Uterine smooth muscle cell (primary cell): ENCODE results near the gene LGALS4. TPM values are rescaled to one million over a fixed set of nuclear protein-coding genes. Genes with fewer than 3 reads are reported as not detected.

Source experiments
- total RNA-seq: library from RNA; depleted of rRNA; stranded (reverse); fragments of >200 nt; gene quantifications from 2 replicates; pipeline ENCODE4 v1.2.3, GENCODE V29; 2014

The LGALS4 gene, protein sequence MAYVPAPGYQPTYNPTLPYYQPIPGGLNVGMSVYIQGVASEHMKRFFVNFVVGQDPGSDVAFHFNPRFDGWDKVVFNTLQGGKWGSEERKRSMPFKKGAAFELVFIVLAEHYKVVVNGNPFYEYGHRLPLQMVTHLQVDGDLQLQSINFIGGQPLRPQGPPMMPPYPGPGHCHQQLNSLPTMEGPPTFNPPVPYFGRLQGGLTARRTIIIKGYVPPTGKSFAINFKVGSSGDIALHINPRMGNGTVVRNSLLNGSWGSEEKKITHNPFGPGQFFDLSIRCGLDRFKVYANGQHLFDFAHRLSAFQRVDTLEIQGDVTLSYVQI
- not detected in 2 replicates for total RNA-seq

DNA sequence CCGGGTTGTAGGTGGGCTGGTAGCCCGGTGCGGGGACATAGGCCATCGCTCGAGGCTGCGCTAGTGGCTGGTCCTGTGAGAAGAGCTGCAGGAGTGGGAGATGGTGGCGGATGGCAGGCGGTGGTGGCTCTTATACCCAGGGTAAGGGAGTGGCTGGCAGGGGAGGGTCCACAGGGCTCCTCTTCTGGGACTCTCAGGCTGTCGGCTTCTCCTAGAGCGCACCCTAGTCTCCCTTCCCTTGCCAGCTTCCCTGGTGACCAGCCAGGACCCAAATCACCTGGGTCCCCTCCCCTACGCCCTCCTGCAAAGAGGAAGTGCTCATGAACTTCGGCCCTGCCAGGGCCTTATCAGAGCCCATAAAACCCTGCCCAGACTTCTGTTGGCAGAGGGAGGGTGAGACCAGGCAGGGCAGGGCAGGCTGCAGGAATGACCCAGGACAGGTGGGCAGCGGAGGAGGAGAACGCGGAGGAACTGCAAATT is at the start of gene LGALS4:
LGALS4 (minus strand) TSS at position 105 of the 480 bp plus-strand sequence; CDS start at position 46, 59 bp downstream.

DNA sequence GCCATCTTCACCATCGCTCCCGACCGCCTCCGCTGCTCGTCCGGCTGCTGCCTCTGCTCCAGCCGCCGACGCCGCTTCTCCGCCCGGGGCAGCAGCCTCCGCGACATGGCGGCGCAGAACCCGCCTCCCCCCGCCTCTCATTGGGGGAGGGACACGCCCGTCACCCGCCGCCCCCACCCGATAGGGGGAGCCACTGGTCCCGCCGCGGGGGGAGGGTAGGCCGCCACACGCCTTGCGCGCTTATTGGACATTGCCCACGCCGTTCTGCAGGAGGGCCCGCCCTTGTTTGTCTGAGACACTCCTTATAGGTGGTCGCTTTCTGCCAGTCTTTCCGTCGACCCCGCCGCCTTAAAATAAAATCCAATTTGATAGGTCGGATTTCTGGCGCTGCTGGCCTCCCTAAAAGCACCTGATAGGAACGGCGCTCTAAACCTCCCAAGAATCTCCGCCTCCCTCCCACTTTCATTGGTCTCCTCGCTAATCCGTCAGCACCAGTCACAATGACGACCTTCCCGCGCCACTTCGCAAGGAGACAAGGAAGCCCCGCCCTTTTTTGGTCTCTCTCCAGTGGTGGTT is 37.2 kb upstream of the LGALS4 start, which contains the start of gene HNRNPL:
HNRNPL (minus strand) TSS at position 127 of the 576 bp plus-strand sequence; CDS start at position 107, 20 bp downstream.

DNA sequence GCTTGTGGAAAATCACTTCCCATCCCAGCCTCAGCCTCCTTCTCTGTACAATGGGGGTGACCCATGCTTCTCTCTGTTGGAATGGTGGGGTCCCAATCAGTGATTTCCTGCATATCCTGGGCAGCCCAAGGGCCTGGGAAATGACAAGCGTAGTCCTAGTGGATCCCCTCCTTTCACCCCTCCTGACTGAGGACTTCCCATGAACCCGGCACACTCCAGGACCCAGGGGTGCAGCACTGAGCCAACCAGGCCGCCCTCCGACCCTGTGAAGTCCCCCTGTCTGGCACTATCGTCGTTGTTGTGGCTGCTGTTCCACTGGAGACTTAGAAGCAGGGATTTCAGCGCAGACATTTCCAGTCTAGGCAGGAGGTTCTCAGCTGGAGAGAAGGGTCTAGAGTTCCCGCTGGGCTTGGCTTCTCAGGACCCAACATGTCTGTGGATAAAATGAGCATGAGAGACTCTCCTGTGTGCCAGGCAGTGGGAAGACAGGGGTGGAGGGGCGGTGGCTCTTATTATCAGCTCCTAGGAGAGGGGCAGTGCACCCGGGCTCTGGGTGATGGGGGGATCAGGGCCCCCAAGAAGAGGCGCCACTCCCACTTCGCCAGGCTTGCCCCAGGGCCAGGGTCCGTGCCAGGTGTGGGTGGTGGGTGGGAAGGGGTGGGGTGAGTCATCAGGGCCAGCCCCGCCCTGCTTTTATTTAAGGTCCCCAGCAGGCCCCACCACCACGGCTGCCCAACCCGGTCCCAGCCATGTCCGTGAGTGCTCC is 24.1 kb downstream of the LGALS4 start, which contains the start of gene LGALS7B:
LGALS7B (plus strand) TSS at position 723 of the 766 bp plus-strand sequence; CDS start at position 750, 27 bp downstream.

DNA sequence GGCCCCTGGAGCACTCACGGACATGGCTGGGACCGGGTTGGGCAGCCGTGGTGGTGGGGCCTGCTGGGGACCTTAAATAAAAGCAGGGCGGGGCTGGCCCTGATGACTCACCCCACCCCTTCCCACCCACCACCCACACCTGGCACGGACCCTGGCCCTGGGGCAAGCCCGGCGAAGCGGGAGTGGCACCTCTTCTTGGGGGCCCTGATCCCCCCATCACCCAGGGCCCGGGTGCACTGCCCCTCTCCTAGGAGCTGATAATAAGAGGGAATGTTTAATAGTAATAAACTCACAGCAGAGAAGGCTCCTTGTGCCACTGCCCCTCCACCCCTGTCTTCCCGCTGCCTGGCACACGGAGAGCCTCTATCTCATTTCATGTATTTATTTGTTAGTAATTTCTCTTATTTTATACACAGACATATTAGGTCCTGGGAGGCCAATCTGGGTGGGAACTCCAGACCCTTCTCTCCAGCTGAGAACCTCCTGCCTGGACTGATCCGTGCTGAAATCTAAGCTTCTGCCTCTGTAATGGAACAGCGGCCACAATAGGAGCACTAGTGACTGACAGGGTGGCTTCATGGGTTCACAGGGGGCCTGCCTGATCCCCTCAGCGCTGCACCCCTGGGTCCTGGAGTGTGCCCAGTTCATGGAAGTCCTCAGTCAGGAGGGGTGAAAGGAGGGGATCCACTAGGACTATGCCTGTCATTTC is 39.1 kb downstream of the LGALS4 start, which contains the start of gene LGALS7:
LGALS7 (minus strand) TSS at position 49 of the 709 bp plus-strand sequence; CDS start at position 24, 25 bp downstream.

Other genes starting within 250 kb of the LGALS4 start
- 0.55 TPM in 1 of 2 replicates, not detected in the other for gene MAP4K1, start 195.0 kb downstream of the LGALS4 start, total RNA-seq
- gene EIF3K, start 193.8 kb downstream of the LGALS4 start, total RNA-seq, result 371 and 436 TPM in 2 replicates
- 314 and 514 TPM in 2 replicates for gene ACTN4, start 165.3 kb downstream of the LGALS4 start, total RNA-seq
- not detected in 2 replicates for gene CAPN12, start 68.5 kb downstream of the LGALS4 start, total RNA-seq
- not detected in 2 replicates for gene LGALS7, start 39.4 kb downstream of the LGALS4 start, total RNA-seq
- gene LGALS7B, start 23.7 kb downstream of the LGALS4 start, total RNA-seq, result 0.55 TPM in 1 of 2 replicates, not detected in the other
- gene ECH1, start 18.8 kb upstream of the LGALS4 start, total RNA-seq, result 7.1 TPM in 2 replicates
- gene HNRNPL, start 37.0 kb upstream of the LGALS4 start, total RNA-seq, result 279 and 457 TPM in 2 replicates
- 1.1 and 1.9 TPM in 2 replicates for gene RINL, start 65.3 kb upstream of the LGALS4 start, total RNA-seq
- 35.4 and 54.4 TPM in 2 replicates for gene SIRT2, start 86.7 kb upstream of the LGALS4 start, total RNA-seq
- 11.2 and 11.7 TPM in 2 replicates for gene NFKBIB, start 87.0 kb upstream of the LGALS4 start, total RNA-seq
- not detected in 2 replicates for gene CCER2, start 99.2 kb upstream of the LGALS4 start, total RNA-seq
- 15.0 and 15.7 TPM in 2 replicates for gene SARS2, start 117.8 kb upstream of the LGALS4 start, total RNA-seq
- 31.9 and 41.2 TPM in 2 replicates for gene MRPS12, start 118.0 kb upstream of the LGALS4 start, total RNA-seq
- gene FBXO17, start 162.8 kb upstream of the LGALS4 start, total RNA-seq, result 33.9 and 45.4 TPM in 2 replicates
- gene FBXO27, start 219.6 kb upstream of the LGALS4 start, total RNA-seq, result 1.3 and 3.4 TPM in 2 replicates